T47D (cell line): Measurements from ENCODE around the gene ZDHHC9.

ENCODE experiments used
- DNase-seq, 2 experiments: peaks; one replicate each; pipeline versions ENCODE4 v3.0.0 to v3.0.0-alpha.2; 2011 to 2012; ENCODE audit warnings: low read depth in 1 of 2, low spot score in 1 of 2
- JUND ChIP-seq: IDR thresholded peaks from 2 replicates; pipeline ENCODE4 v1.6.1; 2012; ENCODE audit warnings: low read depth
- in situ Hi-C: cut with HindIII; loops from 2 replicates; pipeline ENCODE4 v1.10.0; 2016; ENCODE audit warnings: low sequenced_read_pairs, low pct_unique_long_range_greater_than_20kb

Gene ZDHHC9

DNA sequence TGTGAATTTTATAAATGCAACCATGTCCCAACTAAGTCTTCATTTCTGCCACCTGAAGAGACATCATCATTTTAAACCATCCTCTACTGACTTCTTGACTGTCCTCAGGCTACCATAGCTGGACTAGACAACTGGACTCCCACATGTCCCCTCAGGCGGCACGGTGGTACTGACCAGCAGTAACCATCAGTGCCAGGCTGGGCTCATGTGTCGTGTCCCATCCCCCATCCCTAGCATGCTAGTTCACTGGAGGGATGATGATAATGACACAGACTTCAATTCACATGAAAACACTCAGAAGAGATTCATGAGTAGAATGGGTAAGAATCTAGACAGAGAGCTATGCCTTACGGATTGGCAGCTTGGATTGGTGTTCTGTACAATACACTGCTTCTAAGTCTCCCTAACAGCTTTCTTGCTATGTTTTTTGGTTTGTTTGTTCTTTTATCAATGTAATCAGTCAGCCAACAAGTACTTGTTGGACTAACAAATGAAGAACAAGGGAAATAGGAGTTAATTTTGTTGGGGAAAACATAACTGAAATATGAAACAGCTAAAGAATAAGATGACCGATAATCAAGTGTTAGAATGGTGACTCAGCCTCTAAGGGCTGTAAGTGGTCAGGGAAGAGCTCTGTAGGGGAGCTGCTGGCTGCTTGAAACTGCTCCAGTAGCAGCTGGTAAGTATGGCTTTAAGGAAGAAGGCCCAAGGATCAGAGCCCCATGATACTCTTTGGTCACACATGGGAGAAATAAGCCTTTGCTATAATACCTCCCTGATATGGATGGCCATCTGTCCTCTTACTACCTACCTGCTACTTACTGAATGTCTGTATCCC, 10.3 kb downstream of the ZDHHC9 start:
- in situ Hi-C loops = no loop called here
- TF ChIP-seq JUND = no peak
- DNase-seq = no peak

DNA sequence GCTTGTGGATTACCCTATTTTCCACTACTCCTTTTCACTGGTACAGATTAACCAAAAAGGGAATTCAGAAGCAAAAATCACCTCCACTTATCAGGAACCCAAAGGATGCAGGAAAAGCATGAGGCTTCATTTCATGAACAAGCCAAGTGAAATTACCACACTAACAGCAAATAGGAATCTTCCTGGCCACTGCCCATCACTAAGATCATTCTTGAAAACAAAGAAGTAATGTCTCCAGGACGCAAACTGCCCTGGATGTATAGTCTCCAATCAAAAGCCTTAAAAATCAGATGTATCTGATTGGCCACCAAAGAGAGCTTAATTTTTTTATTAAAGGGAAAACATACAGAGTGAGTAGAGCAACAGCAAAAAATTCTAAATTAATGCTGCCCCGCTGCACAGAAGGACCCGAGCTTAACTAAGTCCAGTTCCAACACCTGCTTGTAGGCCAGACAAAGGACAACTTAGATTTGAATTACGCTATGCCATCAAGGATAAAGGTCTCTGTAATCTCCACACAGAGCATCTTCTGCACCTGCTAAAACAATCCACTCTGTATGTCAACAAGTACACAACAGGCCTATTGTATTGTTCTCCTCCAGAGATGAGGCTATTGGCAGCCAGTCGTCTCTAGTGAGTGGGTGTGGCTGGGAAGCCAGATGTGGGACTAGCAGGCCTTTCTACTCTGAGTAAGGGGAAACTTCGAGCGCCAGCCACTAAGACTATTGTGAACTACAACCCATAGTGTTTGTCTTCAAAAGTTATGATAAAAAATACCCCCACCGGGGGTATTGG, 12.4 kb downstream of the ZDHHC9 start:
- TF ChIP-seq JUND = no peak

GRCh38 chrX:129830494-129830893, 13.2 kb downstream of the ZDHHC9 start:
- DNase-seq = no peak
- no peak for TF ChIP-seq JUND
- in situ Hi-C loops = no loop called here

More for the DNA sequence above, 12.4 kb downstream of the ZDHHC9 start:
- in situ Hi-C loops = no loop called here
- no peak for DNase-seq

- in situ Hi-C loops = no loop called here
- TF ChIP-seq JUND = no peak
- DNase-seq = no peak
Measured at GRCh38 chrX:129825746-129826505, 17.8 kb downstream of the ZDHHC9 start.

DNA sequence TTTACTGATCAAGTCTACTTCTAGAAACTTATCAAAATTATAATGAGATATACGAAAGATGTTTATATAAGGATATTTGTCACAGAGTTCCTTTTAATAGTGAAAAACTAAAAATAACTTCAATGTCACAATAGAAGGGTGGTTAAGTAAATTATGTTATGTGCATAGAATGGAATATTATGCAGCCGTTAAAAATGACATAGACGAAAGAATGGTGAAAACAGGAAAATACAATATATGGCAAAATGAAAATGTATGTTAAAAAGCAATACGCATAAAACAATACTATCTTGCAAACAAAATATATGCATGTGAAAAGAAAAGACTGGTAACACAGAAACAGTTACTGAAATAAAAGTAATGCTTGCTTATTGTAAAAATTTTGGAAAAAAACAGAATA, 19.1 kb downstream of the ZDHHC9 start:
- TF ChIP-seq JUND = no peak
- DNase-seq = no peak
- in situ Hi-C loops = no loop called here

GRCh38 chrX:129823522-129823921, 20.2 kb downstream of the ZDHHC9 start:
- no peak for DNase-seq
- in situ Hi-C loops = no loop called here
- no peak for TF ChIP-seq JUND

DNA sequence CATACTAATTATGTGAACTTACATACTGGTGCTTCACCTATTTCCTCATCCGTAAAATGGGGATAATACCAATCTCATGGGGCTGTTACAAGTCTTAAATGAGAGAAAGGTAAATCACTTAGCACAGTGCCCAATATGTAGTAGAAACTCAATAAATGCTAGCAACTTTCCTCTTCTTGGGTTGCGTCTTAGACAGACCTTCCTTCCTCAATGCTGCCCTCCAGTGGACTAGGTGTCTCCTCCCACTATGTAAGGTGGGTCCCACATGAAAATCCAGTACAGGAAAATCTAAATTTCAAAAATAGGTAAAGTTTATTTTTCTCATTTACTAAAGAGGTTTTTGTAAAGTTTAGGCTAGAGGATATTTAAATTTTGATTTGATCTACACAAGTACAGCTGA, 20.6 kb downstream of the ZDHHC9 start:
- TF ChIP-seq JUND = no peak
- peak in 1 of 2 experiments; percentile 34 for DNase-seq
- in situ Hi-C loops = no loop called here

- in situ Hi-C loops = no loop called here
- DNase-seq = no peak
- no peak for TF ChIP-seq JUND
Measured at GRCh38 chrX:129818123-129818522, 25.6 kb downstream of the ZDHHC9 start.

- no peak for DNase-seq
- in situ Hi-C loops = no loop called here
- TF ChIP-seq JUND = no peak
Measured at GRCh38 chrX:129813662-129814368, 29.9 kb downstream of the ZDHHC9 start.

GRCh38 chrX:129808829-129809796, 34.6 kb downstream of the ZDHHC9 start:
- in situ Hi-C loops = no loop called here
- no peak for DNase-seq

DNA sequence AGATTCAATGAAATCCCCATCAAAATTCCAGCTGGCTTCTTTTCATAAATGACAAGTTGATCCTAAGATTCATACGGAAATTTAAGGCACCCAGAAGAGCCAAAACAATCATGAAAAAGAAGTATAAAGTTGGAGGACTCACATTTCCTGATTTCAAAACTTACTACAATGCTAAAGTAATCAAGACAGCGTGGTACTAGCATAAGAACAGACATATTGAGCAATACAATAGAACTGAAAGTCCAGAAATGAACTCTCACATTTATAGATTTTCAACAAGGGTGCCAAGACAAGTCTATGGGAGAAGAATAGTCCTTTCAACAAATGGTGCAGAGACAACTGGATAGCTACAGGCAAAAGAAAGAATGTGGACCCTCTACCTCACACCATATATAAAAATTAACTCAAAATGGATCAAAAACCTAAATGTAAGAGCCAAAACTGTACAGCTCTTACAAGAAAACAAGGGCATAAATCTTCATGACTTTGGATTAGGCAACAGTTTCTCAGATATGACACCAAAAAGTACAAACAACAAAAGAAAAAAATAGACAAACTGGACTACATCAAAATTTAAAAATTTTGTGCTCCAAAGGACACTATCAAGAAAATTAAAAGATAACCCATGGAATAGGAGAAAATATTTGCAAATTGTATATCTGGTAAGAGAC, 35.4 kb downstream of the ZDHHC9 start:
- no peak for TF ChIP-seq JUND
- in situ Hi-C loops = no loop called here
- no peak for DNase-seq

More at GRCh38 chrX:129808829-129809796, 34.6 kb downstream of the ZDHHC9 start:
- TF ChIP-seq JUND = no peak
